Stimulated activated CD8-positive, alpha-beta memory T cell treated with anti-CD3 and anti-CD28 coated beads, Interleukin-7, amount 100 ng/mL, for 1 hour (primary cell): ENCODE results near the gene ZNF625.
"Not testable (repeated sequence)": the region's sequence is repeated elsewhere in the genome, so short reads cannot be mapped to it uniquely, and the experiment has no call there.

ENCODE experiments used
- DNase-seq, 2 donors: peaks; one replicate each; pipeline ENCODE4 v3.0.0-alpha.2; 2020; ENCODE audit warnings: low read depth in 2 of 2

Gene ZNF625

DNA sequence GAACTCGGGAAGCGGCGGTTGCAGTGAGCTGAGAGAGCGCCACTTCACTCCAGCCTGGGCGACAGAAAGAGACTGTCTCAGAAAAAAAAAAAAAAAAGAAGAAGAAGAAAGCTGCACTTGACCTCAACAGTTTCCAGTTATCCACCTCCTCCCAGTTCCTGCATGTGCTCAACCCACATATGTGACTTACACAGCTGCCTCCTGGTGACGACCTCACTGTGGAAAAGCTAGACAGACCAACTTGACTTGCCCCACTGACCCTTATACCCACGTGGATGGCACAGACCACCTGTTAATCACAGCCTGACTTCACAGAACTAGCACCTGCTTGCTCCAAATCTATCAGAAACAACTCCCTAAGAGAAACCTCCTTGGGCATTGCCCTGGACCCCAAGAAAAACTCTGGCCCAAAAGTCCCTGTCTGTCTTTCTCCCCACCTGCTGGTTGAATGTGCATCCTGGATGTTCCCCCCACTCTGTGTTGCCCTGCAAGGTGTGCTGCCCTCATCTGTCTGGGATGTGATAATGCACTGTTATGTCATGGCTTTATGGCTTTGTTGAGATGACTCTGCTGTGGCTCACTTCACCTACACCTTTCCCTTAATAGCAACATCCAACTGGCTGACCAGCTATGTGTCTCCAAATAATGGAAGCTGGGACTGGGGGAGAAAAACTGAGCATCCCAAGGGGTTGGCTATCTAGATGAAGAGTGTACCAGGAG, 19.2 kb downstream of the ZNF625 start:
- DNase-seq = no peak

DNA sequence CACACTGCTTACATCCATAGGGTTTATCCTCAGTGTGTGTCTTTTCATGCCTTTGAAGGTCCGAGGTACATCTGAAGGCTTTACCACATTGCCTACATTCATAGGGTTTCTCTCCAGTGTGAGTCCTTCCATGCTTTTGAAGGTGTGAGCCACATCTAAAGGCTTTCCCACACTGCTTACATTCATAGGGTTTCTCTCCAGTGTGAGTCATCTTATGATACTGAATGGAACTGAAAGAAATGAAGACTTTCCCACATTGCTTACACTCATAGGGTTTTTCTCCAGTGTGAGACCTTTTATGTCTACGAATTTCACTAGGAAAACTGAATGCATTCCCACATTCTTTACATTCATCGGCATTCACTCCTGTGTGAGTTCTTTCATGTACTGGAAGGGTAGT, 23.5 kb downstream of the ZNF625 start:
- DNase-seq = no peak

DNA sequence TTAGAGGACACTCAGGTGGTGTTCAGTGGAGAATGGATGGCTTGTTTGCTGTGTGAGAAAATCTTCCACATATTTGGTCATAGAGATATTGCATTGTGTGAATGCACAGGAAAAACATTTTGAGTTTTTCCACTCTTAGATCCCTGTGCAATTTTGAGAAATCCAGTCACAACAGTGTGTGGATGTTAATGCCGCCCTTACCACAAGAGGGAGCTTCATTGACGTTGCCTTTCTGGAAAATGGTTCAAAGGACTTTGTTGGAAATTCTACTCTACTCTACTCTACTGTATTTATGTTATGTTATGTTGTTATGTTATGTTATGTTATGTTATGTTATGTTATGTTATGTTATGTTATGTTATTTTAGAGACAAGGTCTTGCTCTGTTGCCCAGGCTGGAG, 29.8 kb downstream of the ZNF625 start:
- DNase-seq = no peak

DNA sequence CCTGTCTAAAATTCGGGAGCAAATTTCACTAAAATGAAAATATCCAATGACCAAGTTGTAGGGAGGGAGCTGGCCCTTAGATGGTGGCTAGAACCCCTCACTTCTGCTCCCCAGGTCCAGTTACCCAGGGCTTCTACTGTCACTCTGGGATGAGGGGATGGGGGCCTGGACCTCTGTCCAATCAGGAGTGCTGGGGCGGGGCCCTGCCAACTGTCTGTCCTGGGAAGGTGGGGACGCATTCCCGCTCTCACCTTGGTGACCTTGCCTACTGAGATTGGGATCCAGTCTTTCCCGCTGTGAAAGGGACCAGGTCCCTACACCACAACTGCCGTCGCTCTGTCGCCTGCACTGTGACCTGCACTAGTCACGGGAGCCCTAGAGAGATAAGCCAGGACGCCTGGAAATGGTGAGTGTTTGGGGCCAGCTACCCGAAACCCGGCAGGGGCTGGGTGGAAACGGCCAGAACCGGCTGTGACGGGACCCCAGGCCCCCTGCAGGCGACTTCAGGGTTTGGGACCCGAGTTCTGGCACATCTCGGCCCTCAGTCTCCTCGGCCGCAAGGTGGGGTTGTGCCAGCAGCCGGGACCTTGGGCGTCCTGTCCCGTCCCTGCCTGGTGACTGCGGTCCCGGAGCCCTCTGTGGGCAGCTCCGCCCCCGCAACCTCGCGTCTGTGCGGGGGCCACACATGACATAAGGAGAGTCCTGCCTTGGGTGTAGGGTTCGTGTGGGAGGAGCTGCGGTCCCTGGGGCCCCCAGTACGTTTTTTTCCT, 39.1 kb downstream of the ZNF625 start:
- DNase-seq = no peak

DNA sequence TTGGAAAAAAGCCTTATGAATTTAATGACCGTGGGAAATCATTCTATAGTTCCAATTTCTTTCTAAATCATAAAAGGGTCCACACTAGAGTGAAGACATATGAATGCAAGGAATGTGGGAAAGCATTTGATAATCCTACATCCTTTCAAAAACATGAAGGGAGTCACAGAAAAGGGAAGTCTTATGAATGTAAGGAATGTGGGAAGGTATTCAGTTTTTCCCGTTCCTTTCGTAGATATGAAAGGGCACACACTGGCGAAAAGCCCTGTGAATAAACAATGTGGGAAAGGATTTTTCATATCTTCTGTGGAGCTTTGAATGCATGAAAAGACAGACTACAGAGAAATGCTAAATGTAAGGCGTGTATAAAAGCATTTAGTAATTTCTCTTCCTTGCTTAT, 43.4 kb downstream of the ZNF625 start:
- no peak for DNase-seq

DNA sequence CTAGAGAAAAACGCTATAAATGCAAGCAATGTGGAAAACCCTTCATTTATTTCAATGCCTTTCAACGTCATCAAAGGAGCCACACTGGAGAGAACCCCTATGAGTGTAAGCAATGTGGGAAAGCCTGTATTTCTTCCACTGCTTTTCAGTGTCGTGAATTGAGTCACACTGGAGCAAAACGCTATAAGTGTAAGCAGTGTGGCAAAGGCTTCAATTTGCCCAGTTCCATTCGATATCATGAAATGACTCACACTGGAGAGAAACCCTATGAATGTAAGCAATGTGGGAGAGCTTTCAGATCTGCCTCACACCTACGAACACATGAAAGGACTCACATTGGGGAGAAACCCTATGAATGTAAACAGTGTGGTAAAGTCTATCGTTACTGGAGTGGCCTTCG, 43.8 kb downstream of the ZNF625 start:
- DNase-seq = no peak

DNA sequence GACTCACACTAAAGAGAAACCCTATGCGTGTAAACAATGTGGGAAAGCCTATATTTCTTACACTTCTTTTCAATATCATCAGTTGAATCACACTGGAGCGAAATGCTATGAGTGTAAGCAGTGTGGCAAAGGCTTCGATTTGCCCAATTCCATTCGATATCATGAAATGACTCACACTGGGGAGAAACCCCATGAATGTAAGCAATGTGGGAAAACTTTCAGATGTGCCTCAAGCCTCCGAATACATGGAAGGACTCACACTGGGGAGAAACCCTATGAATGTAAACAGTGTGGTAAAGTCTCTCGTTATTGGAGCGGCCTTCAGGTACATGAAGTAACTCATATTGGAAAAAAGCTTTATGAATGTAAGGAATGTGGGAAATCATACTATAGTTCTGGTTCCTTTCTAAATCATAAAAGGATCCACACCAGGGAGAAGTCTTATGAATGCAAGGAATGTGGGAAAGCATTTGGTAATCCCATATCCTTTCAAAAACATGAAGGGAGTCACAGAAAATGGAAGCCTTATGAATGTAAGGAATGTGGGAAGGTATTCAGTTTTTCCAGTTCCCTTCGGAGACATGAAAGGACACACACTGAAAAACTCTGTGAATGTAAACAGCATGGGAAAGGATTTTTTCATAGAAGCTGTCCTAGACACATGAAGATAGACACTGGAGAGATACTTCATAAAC, 44.4 kb downstream of the ZNF625 start:
- DNase-seq = no peak

DNA sequence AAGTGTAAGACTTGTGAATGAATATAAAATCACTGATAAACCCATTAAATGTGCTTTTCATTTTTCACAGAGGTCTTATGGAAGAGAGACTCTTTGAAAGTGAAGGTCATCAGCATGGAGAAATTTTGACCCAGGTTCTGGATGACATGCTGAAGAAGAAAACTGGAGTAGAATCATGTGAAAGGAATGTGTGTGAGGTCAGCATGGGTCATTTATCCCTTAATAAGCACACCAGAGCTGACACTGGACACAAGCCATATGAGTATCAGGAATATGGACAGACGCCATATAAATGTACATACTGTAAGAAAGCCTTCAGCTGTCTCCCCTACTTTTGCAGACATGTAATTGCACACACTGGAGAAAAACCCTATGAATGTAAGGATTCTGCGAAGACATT, 45.4 kb downstream of the ZNF625 start:
- DNase-seq = no peak

DNA sequence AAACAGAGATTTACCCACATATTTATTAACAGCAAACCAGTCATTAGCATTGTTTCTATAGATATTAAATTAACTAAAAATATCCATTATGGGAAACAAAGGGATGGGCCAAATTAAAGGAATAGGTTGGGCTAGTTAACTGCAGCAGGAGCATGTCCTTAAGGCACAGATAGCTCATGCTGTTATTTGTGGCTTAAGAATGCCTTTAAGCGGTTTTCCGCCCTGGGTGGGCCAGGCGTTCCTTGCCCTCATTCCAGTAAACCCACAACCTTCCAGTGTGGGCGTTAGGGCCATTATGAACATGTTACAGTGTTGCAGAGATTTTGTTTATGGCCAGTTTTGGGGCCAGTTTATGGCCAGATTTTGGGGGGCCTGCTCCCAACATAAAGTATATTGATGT, 52.6 kb downstream of the ZNF625 start:
- not testable (repeated sequence) for DNase-seq

DNA sequence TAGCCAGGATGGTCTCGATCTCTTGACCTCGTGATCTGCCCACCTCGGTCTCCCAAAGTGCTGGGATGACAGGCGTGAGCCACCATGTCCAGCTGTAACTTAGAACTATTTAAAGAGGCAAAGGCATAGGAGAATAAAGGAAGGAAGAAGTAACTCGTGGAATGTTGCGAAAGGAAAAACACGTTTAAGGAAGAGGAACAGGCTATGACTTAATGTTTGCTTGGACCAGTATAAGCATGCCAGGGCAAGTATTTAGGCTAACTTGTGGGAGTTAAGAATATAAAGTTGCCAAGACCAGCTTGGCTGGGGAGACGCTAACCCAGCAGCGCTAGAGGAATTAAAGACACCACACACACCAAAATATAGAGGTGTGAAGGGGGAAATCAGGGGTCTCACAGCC, 58.5 kb downstream of the ZNF625 start:
- DNase-seq = no peak

DNA sequence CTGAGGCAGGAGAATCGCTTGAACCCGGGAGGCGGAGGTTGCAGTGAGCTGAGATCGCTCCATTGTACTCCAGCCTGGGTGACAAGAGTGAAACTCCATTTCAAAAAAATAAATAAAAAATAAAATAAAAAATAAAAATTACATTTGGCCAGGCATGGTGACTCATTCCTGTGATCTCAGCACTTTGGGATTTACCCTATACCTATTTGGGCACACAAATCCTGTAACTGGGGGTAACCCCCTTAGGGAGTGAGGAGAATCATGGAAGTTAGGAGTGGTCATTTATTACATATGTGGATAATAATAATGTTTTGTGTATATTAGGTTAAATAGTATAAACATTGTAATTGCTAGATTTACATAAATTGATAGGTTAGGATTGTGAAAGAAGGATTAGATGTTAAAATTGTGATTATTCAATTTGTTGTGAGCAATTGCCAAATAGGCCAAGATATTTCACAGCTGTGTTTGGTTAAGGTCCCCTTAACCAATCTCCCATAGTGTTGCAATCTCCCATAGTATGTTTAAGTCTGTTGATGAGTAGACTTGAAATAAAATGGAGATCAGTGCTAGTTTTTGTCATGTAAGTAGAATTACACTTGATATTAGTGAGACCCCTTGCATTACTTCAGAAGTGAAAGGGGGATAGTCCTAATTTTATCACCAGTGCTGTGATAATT, 61.3 kb downstream of the ZNF625 start:
- DNase-seq = no peak
